ENCODE measurements around the gene SLC5A7.

The SLC5A7 gene

GRCh38 chr2:107986278-107987217, at the start of gene SLC5A7:
Gene SLC5A7 (plus strand): TSS chr2:107986524. CDS start chr2:107988156, 1,632 bp downstream.
- Histone ChIP-seq H3K9ac (ENCODE audit: low read length in 5 of 5) (no peak within 1 kb of the TSS), H3K36me3 (ENCODE audit: control insufficient read depth in 5 of 5, insufficient read depth in 5 of 5, low read length in 5 of 5) (no peaks in the 10 kb centered on the region), H3K4me1 (ENCODE audit: control insufficient read depth in 5 of 5, insufficient read depth in 5 of 5, low read length in 5 of 5) (peaks cover 0 to 6% (median 0%) of the 10 kb centered on the region in 5 donors), H3K4me3 (ENCODE audit: low read depth in 1 of 5, low read length in 5 of 5) (no peak within 1 kb of the TSS), H3K27me3 (ENCODE audit: control insufficient read depth in 5 of 5, insufficient read depth in 4 of 5, low read length in 5 of 5) (peaks cover 10 to 20% (median 12%) of the 10 kb centered on the region in 5 donors), H3K27ac (ENCODE audit: low read depth, low read length) (no peak within 1 kb of the TSS), H3K9me3 (ENCODE audit: control insufficient read depth in 5 of 5, low read length in 5 of 5) (no peaks in the 10 kb centered on the region)

- Histone ChIP-seq H3K27ac (ENCODE audit: low read depth, low read length) (no peak overlapping the region), H3K36me3 (ENCODE audit: control insufficient read depth in 5 of 5, insufficient read depth in 5 of 5, low read length in 5 of 5) (no peaks in the 10 kb centered on the region), H3K4me1 (ENCODE audit: control insufficient read depth in 5 of 5, insufficient read depth in 5 of 5, low read length in 5 of 5) (no peaks in the 10 kb centered on the region), H3K9ac (ENCODE audit: low read length in 5 of 5) (no peak overlapping the region), H3K27me3 (ENCODE audit: control insufficient read depth in 5 of 5, insufficient read depth in 4 of 5, low read length in 5 of 5) (no peaks in the 10 kb centered on the region), H3K4me3 (ENCODE audit: low read depth in 1 of 5, low read length in 5 of 5) (no peak overlapping the region), H3K9me3 (ENCODE audit: control insufficient read depth in 5 of 5, low read length in 5 of 5) (no peaks in the 10 kb centered on the region)
These were observed 24.9 kb upstream of the SLC5A7 start for GRCh38 chr2:107961395-107961794.

GRCh38 chr2:107964185-107964584, 22.1 kb upstream of the SLC5A7 start:
- Histone ChIP-seq H3K36me3 (ENCODE audit: control insufficient read depth in 5 of 5, insufficient read depth in 5 of 5, low read length in 5 of 5) (no peaks in the 10 kb centered on the region), H3K4me1 (ENCODE audit: control insufficient read depth in 5 of 5, insufficient read depth in 5 of 5, low read length in 5 of 5) (no peaks in the 10 kb centered on the region), H3K27ac (ENCODE audit: low read depth, low read length) (no peak overlapping the region), H3K4me3 (ENCODE audit: low read depth in 1 of 5, low read length in 5 of 5) (no peak overlapping the region), H3K9ac (ENCODE audit: low read length in 5 of 5) (no peak overlapping the region), H3K9me3 (ENCODE audit: control insufficient read depth in 5 of 5, low read length in 5 of 5) (no peaks in the 10 kb centered on the region), H3K27me3 (ENCODE audit: control insufficient read depth in 5 of 5, insufficient read depth in 4 of 5, low read length in 5 of 5) (no peaks in the 10 kb centered on the region)

GRCh38 chr2:107984707-107985106, 1.6 kb upstream of the SLC5A7 start:
- Histone ChIP-seq H3K27ac (ENCODE audit: low read depth, low read length) (no peak overlapping the region), H3K4me3 (ENCODE audit: low read depth in 1 of 5, low read length in 5 of 5) (no peak overlapping the region), H3K9ac (ENCODE audit: low read length in 5 of 5) (no peak overlapping the region)

GRCh38 chr2:107988108-107988507, 1.8 kb downstream of the SLC5A7 start:
- Histone ChIP-seq H3K4me1 (ENCODE audit: control insufficient read depth in 5 of 5, insufficient read depth in 5 of 5, low read length in 5 of 5) (peaks cover 0 to 6% (median 0%) of the 10 kb centered on the region in 5 donors), H3K9ac (ENCODE audit: low read length in 5 of 5) (no peak overlapping the region), H3K27me3 (ENCODE audit: control insufficient read depth in 5 of 5, insufficient read depth in 4 of 5, low read length in 5 of 5) (peaks cover 10 to 20% (median 12%) of the 10 kb centered on the region in 5 donors), H3K4me3 (ENCODE audit: low read depth in 1 of 5, low read length in 5 of 5) (no peak overlapping the region), H3K9me3 (ENCODE audit: control insufficient read depth in 5 of 5, low read length in 5 of 5) (no peaks in the 10 kb centered on the region), H3K36me3 (ENCODE audit: control insufficient read depth in 5 of 5, insufficient read depth in 5 of 5, low read length in 5 of 5) (no peaks in the 10 kb centered on the region), H3K27ac (ENCODE audit: low read depth, low read length) (no peak overlapping the region)

More at GRCh38 chr2:107984707-107985106, 1.6 kb upstream of the SLC5A7 start:
- peaks cover 10 to 20% (median 12%) of the 10 kb centered on the region in 5 donors for H3K27me3 ChIP-seq (ENCODE audit: control insufficient read depth in 5 of 5, insufficient read depth in 4 of 5, low read length in 5 of 5)
- H3K9me3 ChIP-seq (ENCODE audit: control insufficient read depth in 5 of 5, low read length in 5 of 5), result no peaks in the 10 kb centered on the region
- no peaks in the 10 kb centered on the region for H3K36me3 ChIP-seq (ENCODE audit: control insufficient read depth in 5 of 5, insufficient read depth in 5 of 5, low read length in 5 of 5)
- H3K4me1 ChIP-seq (ENCODE audit: control insufficient read depth in 5 of 5, insufficient read depth in 5 of 5, low read length in 5 of 5), result peaks cover 0 to 6% (median 0%) of the 10 kb centered on the region in 5 donors

- Histone ChIP-seq H3K9me3 (ENCODE audit: control insufficient read depth in 5 of 5, low read length in 5 of 5) (no peaks in the 10 kb centered on the region), H3K27me3 (ENCODE audit: control insufficient read depth in 5 of 5, insufficient read depth in 4 of 5, low read length in 5 of 5) (peaks cover 10 to 18% (median 12%) of the 10 kb centered on the region in 5 donors)
These were observed 3.1 kb downstream of the SLC5A7 start for GRCh38 chr2:107989445-107989844.

GRCh38 chr2:107990718-107991117, 4.4 kb downstream of the SLC5A7 start:
- Histone ChIP-seq H3K4me3 (ENCODE audit: low read depth in 1 of 5, low read length in 5 of 5) (no peak overlapping the region), H3K9me3 (ENCODE audit: control insufficient read depth in 5 of 5, low read length in 5 of 5) (no peaks in the 10 kb centered on the region), H3K4me1 (ENCODE audit: control insufficient read depth in 5 of 5, insufficient read depth in 5 of 5, low read length in 5 of 5) (peaks cover 0 to 6% (median 0%) of the 10 kb centered on the region in 5 donors), H3K27me3 (ENCODE audit: control insufficient read depth in 5 of 5, insufficient read depth in 4 of 5, low read length in 5 of 5) (peaks cover 7 to 17% (median 12%) of the 10 kb centered on the region in 5 donors), H3K27ac (ENCODE audit: low read depth, low read length) (no peak overlapping the region), H3K36me3 (ENCODE audit: control insufficient read depth in 5 of 5, insufficient read depth in 5 of 5, low read length in 5 of 5) (no peaks in the 10 kb centered on the region), H3K9ac (ENCODE audit: low read length in 5 of 5) (no peak overlapping the region)

More at GRCh38 chr2:107989445-107989844, 3.1 kb downstream of the SLC5A7 start:
- no peak overlapping the region for H3K27ac ChIP-seq (ENCODE audit: low read depth, low read length)
- H3K4me1 ChIP-seq (ENCODE audit: control insufficient read depth in 5 of 5, insufficient read depth in 5 of 5, low read length in 5 of 5), result peaks cover 0 to 6% (median 0%) of the 10 kb centered on the region in 5 donors
- no peak overlapping the region for H3K4me3 ChIP-seq (ENCODE audit: low read depth in 1 of 5, low read length in 5 of 5)
- H3K36me3 ChIP-seq (ENCODE audit: control insufficient read depth in 5 of 5, insufficient read depth in 5 of 5, low read length in 5 of 5), result no peaks in the 10 kb centered on the region
- no peak overlapping the region for H3K9ac ChIP-seq (ENCODE audit: low read length in 5 of 5)

- no peak overlapping the region for H3K27ac ChIP-seq (ENCODE audit: low read depth, low read length)
- no peaks in the 10 kb centered on the region for H3K9me3 ChIP-seq (ENCODE audit: control insufficient read depth in 5 of 5, low read length in 5 of 5)
- no peaks in the 10 kb centered on the region for H3K36me3 ChIP-seq (ENCODE audit: control insufficient read depth in 5 of 5, insufficient read depth in 5 of 5, low read length in 5 of 5)
- H3K4me1 ChIP-seq (ENCODE audit: control insufficient read depth in 5 of 5, insufficient read depth in 5 of 5, low read length in 5 of 5), result no peaks in the 10 kb centered on the region
- H3K4me3 ChIP-seq (ENCODE audit: low read depth in 1 of 5, low read length in 5 of 5), result no peak overlapping the region
- peaks cover 0 to 6% (median under 1%) of the 10 kb centered on the region in 5 donors for H3K27me3 ChIP-seq (ENCODE audit: control insufficient read depth in 5 of 5, insufficient read depth in 4 of 5, low read length in 5 of 5)
- H3K9ac ChIP-seq (ENCODE audit: low read length in 5 of 5), result no peak overlapping the region
These were observed 5.7 kb downstream of the SLC5A7 start for GRCh38 chr2:107992069-107992468.

- Histone ChIP-seq H3K36me3 (ENCODE audit: control insufficient read depth in 5 of 5, insufficient read depth in 5 of 5, low read length in 5 of 5) (no peaks in the 10 kb centered on the region), H3K4me1 (ENCODE audit: control insufficient read depth in 5 of 5, insufficient read depth in 5 of 5, low read length in 5 of 5) (no peaks in the 10 kb centered on the region), H3K27ac (ENCODE audit: low read depth, low read length) (no peak overlapping the region), H3K4me3 (ENCODE audit: low read depth in 1 of 5, low read length in 5 of 5) (no peak overlapping the region), H3K9ac (ENCODE audit: low read length in 5 of 5) (no peak overlapping the region), H3K9me3 (ENCODE audit: control insufficient read depth in 5 of 5, low read length in 5 of 5) (peaks cover 0 to 2% (median 0%) of the 10 kb centered on the region in 5 donors), H3K27me3 (ENCODE audit: control insufficient read depth in 5 of 5, insufficient read depth in 4 of 5, low read length in 5 of 5) (no peaks in the 10 kb centered on the region)
These were observed 12.8 kb downstream of the SLC5A7 start for GRCh38 chr2:107999158-107999557.

GRCh38 chr2:108010912-108011591, 24.7 kb downstream of the SLC5A7 start:
- H3K27me3 ChIP-seq (ENCODE audit: control insufficient read depth in 5 of 5, insufficient read depth in 4 of 5, low read length in 5 of 5), result no peaks in the 10 kb centered on the region

More at GRCh38 chr2:108010912-108011591, 24.7 kb downstream of the SLC5A7 start:
- H3K4me3 ChIP-seq (ENCODE audit: low read depth in 1 of 5, low read length in 5 of 5), result peak overlapping the region in 1 of 5 donors; percentile 28
- no peaks in the 10 kb centered on the region for H3K36me3 ChIP-seq (ENCODE audit: control insufficient read depth in 5 of 5, insufficient read depth in 5 of 5, low read length in 5 of 5)
- no peaks in the 10 kb centered on the region for H3K4me1 ChIP-seq (ENCODE audit: control insufficient read depth in 5 of 5, insufficient read depth in 5 of 5, low read length in 5 of 5)
- no peak overlapping the region for H3K9ac ChIP-seq (ENCODE audit: low read length in 5 of 5)
- no peak overlapping the region for H3K27ac ChIP-seq (ENCODE audit: low read depth, low read length)
- peaks cover 0 to 27% (median 14%) of the 10 kb centered on the region in 5 donors for H3K9me3 ChIP-seq (ENCODE audit: control insufficient read depth in 5 of 5, low read length in 5 of 5)

All from subcutaneous abdominal adipose tissue (tissue), 5 donors.